GM12878 (cell line): ENCODE data around the gene ZKSCAN1. TPM values are rescaled to one million over a fixed set of nuclear protein-coding genes. Genes with fewer than 3 reads are reported as not detected.

Source experiments
- ATAC-seq: fragments of 200-7000 bp; cut with Tn5 transposase; 3 replicates; pipeline ENCODE4 v1.9.1; 2020; ENCODE audit warnings: mild to moderate bottlenecking, moderate library complexity
- BruUV-seq: library from RNA; stranded (reverse); fragments of 400-500 nt; replicated peaks from 2 replicates; lab custom pipeline; 2021; lab: Mats Ljungman, UMichigan
- CTCF ChIA-PET: fragments of 300-600 bp; sonication (Branson Sonifier 250); formaldehyde crosslinking; extraction: SDS; loops from one replicate; lab custom pipeline; 2021; ENCODE audit warnings: inconsistent platforms; lab: Yijun Ruan, JAX
- POLR2A ChIA-PET: fragments of 350-600 bp; formaldehyde crosslinking; extraction: SDS; loops from one replicate; lab custom pipeline; 2021; ENCODE audit warnings: inconsistent platforms; lab: Charles Lee
- RAD21 ChIA-PET: fragments of 300-600 bp; sonication (Branson Sonifier 250); formaldehyde crosslinking; loops from one replicate; lab custom pipeline; 2023; ENCODE audit warnings: antibody characterized with exemption; ENCODE audit not compliant: unreplicated experiment; lab: Charles Lee
- SMC1A ChIA-PET: fragments of 300-600 bp; sonication (Branson Sonifier 250); formaldehyde crosslinking; loops from one replicate; lab custom pipeline; 2023; ENCODE audit not compliant: unreplicated experiment, uncharacterized antibody; lab: Charles Lee
- DNase-seq: peaks from one replicate; pipeline ENCODE4 v3.0.0-alpha.2; 2011; ENCODE audit warnings: low read depth, low spot score
- FAIRE-seq: peaks from 3 replicates; lab custom pipeline; 2011; peaks lifted over from hg19 to GRCh38; lab: Jason Lieb, UNC
- H2AFZ ChIP-seq: 2 replicates; pipeline ENCODE4 v1.6.0; 2011; ENCODE audit warnings: low read depth, low read length, control low read depth; ENCODE audit not compliant: control insufficient read depth
- H3K27ac ChIP-seq: 2 replicates; pipeline ENCODE4 v1.5.1; 2011; ENCODE audit warnings: control low read depth; ENCODE audit not compliant: control insufficient read depth, insufficient read depth
- H3K27me3 ChIP-seq, 2 experiments: replicated peaks in 1 of 2; 2 replicates each; pipeline versions ENCODE4 v1.6.0 to v1.6.1; 2011; ENCODE audit warnings: low read length in 1 of 2; ENCODE audit not compliant: control insufficient read depth in 2 of 2, insufficient read depth in 2 of 2
- H3K36me3 ChIP-seq, 2 experiments: 2 replicates each; pipeline ENCODE4 v1.5.1; 2011; ENCODE audit warnings: low read length in 1 of 2; ENCODE audit not compliant: control insufficient read depth in 2 of 2, insufficient read depth in 2 of 2
- H3K4me1 ChIP-seq: 2 replicates; pipeline ENCODE4 v1.6.1; 2011; ENCODE audit warnings: mild to moderate bottlenecking, low read length, moderate library complexity, mixed read lengths; ENCODE audit not compliant: control insufficient read depth, insufficient read depth
- H3K4me2 ChIP-seq: 2 replicates; pipeline ENCODE4 v1.6.0; 2011; ENCODE audit warnings: control low read depth; ENCODE audit not compliant: control insufficient read depth, insufficient read depth
- H3K4me3 ChIP-seq: fragments of 200-600 bp; sonication (generic); 2 replicates; pipeline ENCODE4 v1.5.1; 2016
- H3K79me2 ChIP-seq: 2 replicates; pipeline ENCODE4 v1.6.0; 2011; ENCODE audit warnings: low read length; ENCODE audit not compliant: control insufficient read depth, insufficient read depth
- H3K9ac ChIP-seq: 2 replicates; pipeline ENCODE4 v1.8.0; 2011; ENCODE audit warnings: low read length, control low read depth, mixed read lengths; ENCODE audit not compliant: control insufficient read depth, insufficient read depth
- H3K9me3 ChIP-seq: replicated peaks from 3 replicates; pipeline ENCODE4 v1.5.1; 2011; ENCODE audit warnings: mild to moderate bottlenecking, low read length; ENCODE audit not compliant: control insufficient read depth, insufficient read depth
- H4K20me1 ChIP-seq: 2 replicates; pipeline ENCODE4 v1.6.0; 2011; ENCODE audit not compliant: control insufficient read depth, insufficient read depth
- BRCA1 ChIP-seq: IDR thresholded peaks from 2 replicates; pipeline ENCODE4 v1.6.1; 2011; ENCODE audit warnings: low read depth, low read length, improper control_type of control experiment
- CBX5 ChIP-seq: sonication (generic); IDR thresholded peaks from 2 replicates; pipeline ENCODE4 v1.6.1; 2016; ENCODE audit warnings: low read depth, moderate library complexity, mild to moderate bottlenecking, inconsistent platforms
- CHD4 ChIP-seq: fragments of 200-600 bp; sonication (generic); IDR thresholded peaks from 2 replicates; pipeline ENCODE4 v1.6.1; 2016; ENCODE audit warnings: mild to moderate bottlenecking
- CREB1 ChIP-seq: IDR thresholded peaks from 2 replicates; pipeline ENCODE4 v1.6.1; 2012; ENCODE audit warnings: low read depth, mild to moderate bottlenecking, inconsistent platforms
- DPF2 ChIP-seq: fragments of 450-650 bp; IDR thresholded peaks from 2 replicates; pipeline ENCODE4 v1.6.1; 2017; ENCODE audit warnings: mild to moderate bottlenecking
- EED ChIP-seq: sonication (generic); IDR thresholded peaks from 2 replicates; pipeline ENCODE4 v1.6.1; 2016; ENCODE audit warnings: antibody characterized with exemption, low read depth
- FOS ChIP-seq: IDR thresholded peaks from 3 replicates; pipeline ENCODE4 v1.6.1; 2011; ENCODE audit warnings: borderline replicate concordance; ENCODE audit not compliant: insufficient read length; ENCODE audit errors: extremely low read depth
- GABPA ChIP-seq: IDR thresholded peaks from 2 replicates; pipeline ENCODE4 v1.6.1; 2014; ENCODE audit warnings: antibody characterized with exemption, low read depth, mild to moderate bottlenecking, inconsistent platforms
- MTA2 ChIP-seq: fragments of 450-650 bp; IDR thresholded peaks from 2 replicates; pipeline ENCODE4 v1.6.1; 2016; ENCODE audit warnings: low read depth, mild to moderate bottlenecking, moderate library complexity
- NFIC ChIP-seq: IDR thresholded peaks from 2 replicates; pipeline ENCODE4 v1.6.1; 2012; ENCODE audit warnings: low read depth, mild to moderate bottlenecking, inconsistent platforms, low read length, moderate library complexity
- NFXL1 ChIP-seq: fragments of 450-650 bp; IDR thresholded peaks from 2 replicates; pipeline ENCODE4 v1.6.1; 2017; ENCODE audit warnings: antibody characterized with exemption, mild to moderate bottlenecking, borderline replicate concordance
- NFYA ChIP-seq: IDR thresholded peaks from 2 replicates; pipeline ENCODE4 v1.6.1; 2011; ENCODE audit warnings: low read depth, mild to moderate bottlenecking, low read length, improper control_type of control experiment, borderline replicate concordance
- NRF1 ChIP-seq: conservative IDR thresholded peaks from 2 replicates; pipeline ENCODE4 v1.6.1; 2011; ENCODE audit warnings: mild to moderate bottlenecking, low read depth, low read length, improper control_type of control experiment
- PAX5 ChIP-seq: IDR thresholded peaks from 2 replicates; pipeline ENCODE4 v1.6.1; 2011; ENCODE audit warnings: low read depth, low read length, borderline replicate concordance
- POLR2A ChIP-seq: IDR thresholded peaks from 2 replicates; pipeline ENCODE4 v1.6.1; 2011; ENCODE audit warnings: low read depth, mild to moderate bottlenecking, low read length
- SIX5 ChIP-seq: IDR thresholded peaks from 2 replicates; pipeline ENCODE4 v1.6.1; 2011; ENCODE audit warnings: mild to moderate bottlenecking, low read depth, low read length, moderate library complexity; ENCODE audit not compliant: severe bottlenecking
- STAT3 ChIP-seq: IDR thresholded peaks from 2 replicates; pipeline ENCODE4 v1.6.1; 2011; ENCODE audit warnings: low read depth, low read length, improper control_type of control experiment
- ZNF622 ChIP-seq: fragments of 450-650 bp; IDR thresholded peaks from 2 replicates; pipeline ENCODE4 v1.6.1; 2017; ENCODE audit warnings: mild to moderate bottlenecking, inconsistent platforms
- WGBS: methylation state at CpG from one replicate; pipeline ENCODE4 v1.1.6; 2016; ENCODE audit warnings: low lambda C conversion rate; ENCODE audit not compliant: insufficient replicate concordance, insufficient coverage; ENCODE audit errors: missing lambda C conversion rate; 5-methylcytosine and 5-hydroxymethylcytosine counted together
- in situ Hi-C: fragments of 300-500 bp; cut with MboI; formaldehyde crosslinking; loops from 9 replicates; pipeline ENCODE4 v1.14.3; 2018; ENCODE audit warnings: mixed read lengths
- intact Hi-C: fragments of 100-400 bp; cut with micrococcal nuclease; formaldehyde crosslinking; loops from one replicate; pipeline ENCODE4 v1.14.2; 2022; ENCODE audit not compliant: unreplicated experiment
- polyA plus RNA-seq, 11 experiments: library from polyadenylated mRNA; depleted of rRNA in 4 of 11; unstranded in 6 of 11; stranded (reverse) in 5 of 11; fragments of >200 nt; fragmentation: Nextera tagmentation in 4 of 11; fragmentation: Illumina TruSeq in 1 of 11; extraction: Ambion mirVana in 4 of 11; extraction: Trizol in 1 of 11; gene quantifications; 1 replicate in 1 of 11; 2 replicates in 10 of 11; pipeline versions ENCODE4 v1.2.1 to v1.2.3, GENCODE V29; 2011 to 2016; ENCODE audit warnings: inconsistent platforms in 2 of 11, missing spikeins in 2 of 11, low read depth in 1 of 11
- total RNA-seq, 4 experiments: library from RNA; depleted of rRNA in 3 of 4; stranded (reverse); fragments of >200 nt in 3 of 4; fragmentation: Illumina TruSeq in 1 of 4; extraction: Trizol in 1 of 4; gene quantifications; 2 replicates each; pipeline versions ENCODE4 v1.2.1 to v1.2.3, GENCODE V29; 2013 to 2021
- TF ChIP-seq, protein P1 (sequence below): IDR thresholded peaks from 2 replicates; pipeline ENCODE4 v1.6.1; 2012; ENCODE audit warnings: low read depth, low read length, improper control_type of control experiment
- TF ChIP-seq, protein P2 (sequence below): fragments of 450-650 bp; IDR thresholded peaks from 2 replicates; pipeline ENCODE4 v1.6.1; 2016; ENCODE audit warnings: mild to moderate bottlenecking
- TF ChIP-seq, protein P3 (sequence below): fragments of 450-650 bp; IDR thresholded peaks from 2 replicates; pipeline ENCODE4 v1.6.1; 2018; ENCODE audit warnings: borderline replicate concordance, mild to moderate bottlenecking; ENCODE audit not compliant: partially characterized antibody

The ZKSCAN1 gene
- total and polyA plus RNA-seq, 10 of the 15 experiments (the other 5 are each of a cell fraction or from before 2014, with no cell fraction given) = 3.2 to 34.4 (median 18.1) TPM

DNA sequence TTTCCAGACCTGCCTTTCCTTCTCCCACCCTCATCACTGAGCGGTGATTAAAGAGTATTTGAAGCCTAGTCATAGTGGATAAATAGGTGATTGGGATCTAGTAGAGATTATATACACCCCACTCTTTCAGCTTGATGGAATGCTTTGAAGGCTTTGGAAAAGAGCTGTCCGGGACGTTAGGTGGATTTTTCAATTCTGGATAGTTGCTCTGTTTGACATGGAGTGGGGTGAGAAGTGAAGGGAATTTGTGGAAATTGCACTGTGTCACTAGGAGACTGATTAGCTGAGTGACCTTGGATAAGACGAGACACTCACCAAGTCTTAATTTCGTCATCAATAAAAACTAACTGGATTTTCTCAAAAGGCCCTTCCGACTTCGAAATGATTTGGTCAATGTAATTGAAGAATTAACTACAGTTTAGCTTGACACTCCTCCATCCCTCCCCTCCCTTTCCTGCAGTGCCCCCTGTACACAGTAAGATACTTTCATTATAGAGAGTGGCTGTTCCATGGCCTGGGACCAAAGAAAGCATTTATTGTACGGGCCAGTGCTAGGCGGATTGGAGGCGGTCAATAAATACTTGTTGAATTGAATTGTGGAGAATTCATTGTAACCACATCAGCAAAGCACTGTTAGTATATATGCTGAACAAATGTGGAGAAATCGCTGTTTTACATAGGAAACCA lies 962 bp downstream of the ZKSCAN1 start (continued):
- TF ChIP-seq CHD4 (no peak), MTA2 (no peak), NFXL1 (no peak), ZNF622 (no peak), GABPA (no peak), BRCA1 (no peak), EED (no peak), DPF2 (no peak), CBX5 (no peak), CREB1 (no peak)
- TF ChIP-seq, protein P1, sequence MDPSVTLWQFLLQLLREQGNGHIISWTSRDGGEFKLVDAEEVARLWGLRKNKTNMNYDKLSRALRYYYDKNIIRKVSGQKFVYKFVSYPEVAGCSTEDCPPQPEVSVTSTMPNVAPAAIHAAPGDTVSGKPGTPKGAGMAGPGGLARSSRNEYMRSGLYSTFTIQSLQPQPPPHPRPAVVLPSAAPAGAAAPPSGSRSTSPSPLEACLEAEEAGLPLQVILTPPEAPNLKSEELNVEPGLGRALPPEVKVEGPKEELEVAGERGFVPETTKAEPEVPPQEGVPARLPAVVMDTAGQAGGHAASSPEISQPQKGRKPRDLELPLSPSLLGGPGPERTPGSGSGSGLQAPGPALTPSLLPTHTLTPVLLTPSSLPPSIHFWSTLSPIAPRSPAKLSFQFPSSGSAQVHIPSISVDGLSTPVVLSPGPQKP = no peak

DNA sequence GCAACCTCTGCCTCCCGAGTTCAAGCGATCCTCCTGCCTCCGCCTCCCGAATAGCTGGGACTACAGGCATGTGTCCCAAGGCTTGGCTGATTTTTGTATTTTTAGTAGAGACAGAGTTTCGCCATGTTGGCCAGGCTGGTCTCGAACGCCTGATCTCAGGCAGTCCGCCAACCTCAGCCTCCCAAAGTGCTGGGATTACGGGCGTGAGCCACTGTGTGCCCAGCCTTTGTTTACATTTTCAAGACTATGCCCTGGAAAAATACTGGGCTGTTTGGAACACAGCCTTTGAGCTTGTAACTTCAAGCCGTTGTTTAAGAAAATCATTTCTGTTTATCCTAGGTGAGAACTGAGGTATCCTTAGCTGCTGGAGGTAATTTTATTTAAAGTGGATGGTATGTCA lies 1.9 kb downstream of the ZKSCAN1 start:
- RAD21 ChIA-PET = interaction anchor here (1.5 kb wide), 1 partner anchor 9 kb away, joined by 3 read pairs; no protein-coding TSS in a partner anchor
- POLR2A ChIA-PET = interaction anchor here (0.7 to 2.1 kb wide), 3 partner anchors 12 to 99 kb away, joined by 3 to 5 read pairs (median 4); no protein-coding TSS in a partner anchor
- no peak for TF ChIP-seq STAT3
- no peak for TF ChIP-seq SIX5
- no peak for TF ChIP-seq NRF1
- no peak for TF ChIP-seq NFYA
- TF ChIP-seq PAX5 = no peak
- TF ChIP-seq, protein P2, sequence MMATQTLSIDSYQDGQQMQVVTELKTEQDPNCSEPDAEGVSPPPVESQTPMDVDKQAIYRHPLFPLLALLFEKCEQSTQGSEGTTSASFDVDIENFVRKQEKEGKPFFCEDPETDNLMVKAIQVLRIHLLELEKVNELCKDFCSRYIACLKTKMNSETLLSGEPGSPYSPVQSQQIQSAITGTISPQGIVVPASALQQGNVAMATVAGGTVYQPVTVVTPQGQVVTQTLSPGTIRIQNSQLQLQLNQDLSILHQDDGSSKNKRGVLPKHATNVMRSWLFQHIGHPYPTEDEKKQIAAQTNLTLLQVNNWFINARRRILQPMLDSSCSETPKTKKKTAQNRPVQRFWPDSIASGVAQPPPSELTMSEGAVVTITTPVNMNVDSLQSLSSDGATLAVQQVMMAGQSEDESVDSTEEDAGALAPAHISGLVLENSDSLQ = no peak
- TF ChIP-seq FOS = no peak
- TF ChIP-seq, protein P3, sequence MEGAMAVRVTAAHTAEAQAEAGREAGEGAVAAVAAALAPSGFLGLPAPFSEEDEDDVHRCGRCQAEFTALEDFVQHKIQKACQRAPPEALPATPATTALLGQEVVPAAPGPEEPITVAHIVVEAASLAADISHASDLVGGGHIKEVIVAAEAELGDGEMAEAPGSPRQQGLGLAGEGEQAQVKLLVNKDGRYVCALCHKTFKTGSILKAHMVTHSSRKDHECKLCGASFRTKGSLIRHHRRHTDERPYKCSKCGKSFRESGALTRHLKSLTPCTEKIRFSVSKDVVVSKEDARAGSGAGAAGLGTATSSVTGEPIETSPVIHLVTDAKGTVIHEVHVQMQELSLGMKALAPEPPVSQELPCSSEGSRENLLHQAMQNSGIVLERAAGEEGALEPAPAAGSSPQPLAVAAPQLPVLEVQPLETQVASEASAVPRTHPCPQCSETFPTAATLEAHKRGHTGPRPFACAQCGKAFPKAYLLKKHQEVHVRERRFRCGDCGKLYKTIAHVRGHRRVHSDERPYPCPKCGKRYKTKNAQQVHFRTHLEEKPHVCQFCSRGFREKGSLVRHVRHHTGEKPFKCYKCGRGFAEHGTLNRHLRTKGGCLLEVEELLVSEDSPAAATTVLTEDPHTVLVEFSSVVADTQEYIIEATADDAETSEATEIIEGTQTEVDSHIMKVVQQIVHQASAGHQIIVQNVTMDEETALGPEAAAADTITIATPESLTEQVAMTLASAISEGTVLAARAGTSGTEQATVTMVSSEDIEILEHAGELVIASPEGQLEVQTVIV = no peak
- TF ChIP-seq POLR2A = no peak
- TF ChIP-seq NFIC = no peak

More for the DNA sequence above, 1.9 kb downstream of the ZKSCAN1 start:
- Histone ChIP-seq H3K4me3 (0 out of 2 replicates have a peak overlapping the region, but pooled peaks have one; percentile 92), H3K27me3 (no peaks in the 10 kb centered on the region), H3K4me2 (peak overlapping the region; percentile 65), H3K4me1 (peaks cover 4% of the 10 kb centered on the region; the same call in 1 of the 2 replicates), H2AFZ (no peak overlapping the region), H4K20me1 (no peaks in the 10 kb centered on the region), H3K9me3 (no peaks in the 10 kb centered on the region), H3K36me3 (peaks cover 0 to 7% of the 10 kb centered on the region in 2 experiments; a peak in 2 of 4 replicates), H3K9ac (no peak overlapping the region), H3K79me2 (peaks cover 46% of the 10 kb centered on the region), H3K27ac (no peak overlapping the region)
- ChIA-PET CTCF (interaction anchor here (0.7 to 3.1 kb wide), 7 partner anchors 12 to 65 kb away, joined by 3 to 13 read pairs (median 3); no protein-coding TSS in a partner anchor), SMC1A (interaction anchor here (1.5 to 4.1 kb wide), 2 partner anchors 20 to 116 kb away, joined by 4 to 15 read pairs; no protein-coding TSS in a partner anchor)
- no peak for DNase-seq
- intact Hi-C loops (loop anchor here (5.0 kb wide), 1 partner anchor 65 kb away; the partner anchor contains the start of gene ZNF3), in situ Hi-C loops (no loop called here)
- no peak for FAIRE-seq
- BruUV-seq = no TSS peak
- no peak for ATAC-seq
- 95% methylated on average over 11 of the region's 11 CpGs for WGBS
